Liver (tissue), 9 donors: ENCODE data around the gene CAMK1D. TPM values are rescaled to one million over a fixed set of nuclear protein-coding genes. Genes with fewer than 3 reads are reported as not detected.
A peak's percentile ranks its signal among the peaks of the same experiment; 100 is the strongest.

Experiments used
- DNase-seq: peaks from one replicate; pipeline ENCODE4 v3.0.0-alpha.2; 2017; ENCODE audit warnings: low spot score
- H3K27ac ChIP-seq, 2 donors: one replicate each; pipeline ENCODE4 v1.7.0; 2013; ENCODE audit warnings: inconsistent platforms in 2 of 2, low read length in 2 of 2, control low read depth in 1 of 2, low read depth in 1 of 2, mild to moderate bottlenecking in 1 of 2
- H3K27me3 ChIP-seq, 4 donors: one replicate each; pipeline versions ENCODE4 v1.6.1 to v1.7.0; 2013; ENCODE audit warnings: low read length in 3 of 4, inconsistent platforms in 1 of 4, mild to moderate bottlenecking in 1 of 4, moderate library complexity in 1 of 4; ENCODE audit not compliant: control insufficient read depth in 4 of 4, insufficient read depth in 4 of 4
- H3K36me3 ChIP-seq, 4 donors: one replicate each; pipeline versions ENCODE4 v1.6.1 to v1.7.0; 2013; ENCODE audit warnings: low read length in 3 of 4, mild to moderate bottlenecking in 3 of 4, low read depth in 1 of 4, moderate library complexity in 1 of 4; ENCODE audit not compliant: control insufficient read depth in 4 of 4, insufficient read depth in 3 of 4
- H3K4me1 ChIP-seq, 4 donors: one replicate each; pipeline versions ENCODE4 v1.6.1 to v1.7.0; 2013; ENCODE audit warnings: low read length in 3 of 4, mild to moderate bottlenecking in 3 of 4, moderate library complexity in 1 of 4; ENCODE audit not compliant: control insufficient read depth in 4 of 4, insufficient read depth in 4 of 4
- H3K4me3 ChIP-seq, 3 donors: one replicate each; pipeline versions ENCODE4 v1.6.1 to v1.7.0; 2013; ENCODE audit warnings: low read length in 3 of 3, control low read depth in 1 of 3, low read depth in 1 of 3, mild to moderate bottlenecking in 1 of 3
- H3K9ac ChIP-seq, 2 donors: one replicate each; pipeline ENCODE4 v1.7.0; 2013; ENCODE audit warnings: low read length in 2 of 2, mild to moderate bottlenecking in 2 of 2, moderate library complexity in 2 of 2, control low read depth in 1 of 2, low read depth in 1 of 2
- H3K9me3 ChIP-seq, 4 donors: one replicate each; pipeline versions ENCODE4 v1.6.1 to v1.7.0; 2013; ENCODE audit warnings: low read length in 3 of 4; ENCODE audit not compliant: control insufficient read depth in 4 of 4
- EGR1 ChIP-seq, 2 donors: IDR thresholded peaks; 2 replicates each; pipeline ENCODE4 v1.6.1; 2016 to 2018; ENCODE audit warnings: antibody characterized with exemption in 2 of 2, low read depth in 2 of 2
- FOXA2 ChIP-seq: IDR thresholded peaks from 2 replicates; pipeline ENCODE4 v1.6.1; 2016; ENCODE audit warnings: antibody characterized with exemption
- HNF4A ChIP-seq, 2 donors: conservative IDR thresholded peaks; 2 replicates each; pipeline ENCODE4 v1.6.1; 2016; ENCODE audit warnings: antibody characterized with exemption in 2 of 2, mild to moderate bottlenecking in 2 of 2
- HNF4G ChIP-seq: IDR thresholded peaks from 2 replicates; pipeline ENCODE4 v1.6.1; 2016; ENCODE audit warnings: antibody characterized with exemption
- JUND ChIP-seq, 2 donors: IDR thresholded peaks; 2 replicates each; pipeline ENCODE4 v1.6.1; 2016; ENCODE audit warnings: antibody characterized with exemption in 2 of 2
- RAD21 ChIP-seq, 2 donors: IDR thresholded peaks; 2 replicates each; pipeline ENCODE4 v1.6.1; 2016; ENCODE audit warnings: antibody characterized with exemption in 2 of 2, mild to moderate bottlenecking in 2 of 2
- RXRA ChIP-seq, 2 donors: IDR thresholded peaks; 2 replicates each; pipeline ENCODE4 v1.6.1; 2017 to 2018; ENCODE audit warnings: antibody characterized with exemption in 2 of 2, mild to moderate bottlenecking in 1 of 2
- SP1 ChIP-seq: IDR thresholded peaks from 2 replicates; pipeline ENCODE4 v1.6.1; 2018; ENCODE audit warnings: antibody characterized with exemption, mild to moderate bottlenecking
- TAF1 ChIP-seq: conservative IDR thresholded peaks from 2 replicates; pipeline ENCODE4 v1.6.1; 2016; ENCODE audit warnings: antibody characterized with exemption, mild to moderate bottlenecking
- YY1 ChIP-seq: IDR thresholded peaks from 2 replicates; pipeline ENCODE4 v1.6.1; 2016; ENCODE audit warnings: antibody characterized with exemption, mild to moderate bottlenecking
- WGBS: extraction: QIAGEN DNeasy Blood & Tissue Kit; methylation state at CpG from one replicate; pipeline ENCODE4 v1.1.7; 2013; 5-methylcytosine and 5-hydroxymethylcytosine counted together
- polyA plus RNA-seq, 2 donors: library from polyadenylated mRNA; stranded (reverse) in 1 of 2; unstranded in 1 of 2; fragments of 200-250 nt in 1 of 2; fragments of >200 nt in 1 of 2; fragmentation: Nextera tagmentation in 1 of 2; extraction: Ambion mirVana in 1 of 2; gene quantifications; one replicate each; pipeline versions ENCODE4 v1.2.1 to v1.2.3, GENCODE V29; 2013 to 2015
- total RNA-seq, 2 donors: library from RNA; depleted of rRNA; stranded (reverse); fragments of >200 nt; gene quantifications; one replicate each; pipeline ENCODE4 v1.2.3, GENCODE V29; 2014
- TF ChIP-seq, protein P1 (sequence below): fragments of 150-350 bp; IDR thresholded peaks from 2 replicates; pipeline ENCODE4 v1.5.1; 2017; ENCODE audit warnings: improper control_type of control experiment, low read depth, low read length; ENCODE audit not compliant: missing input control
- TF ChIP-seq, protein P2 (sequence below): IDR thresholded peaks from 2 replicates; pipeline ENCODE4 v1.6.1; 2016; ENCODE audit warnings: antibody characterized with exemption, mild to moderate bottlenecking
- TF ChIP-seq, protein P3 (sequence below): IDR thresholded peaks from 2 replicates; pipeline ENCODE4 v1.6.1; 2016; ENCODE audit warnings: antibody characterized with exemption
- donor health status: healthy.
- donor health status: healthy.
- donor health status: healthy.
- donor health status: healthy.
- donor health status: healthy.

Gene CAMK1D
- total and polyA plus RNA-seq, 4 donors: 2.7 to 10.1 (median 4.2) TPM

DNA sequence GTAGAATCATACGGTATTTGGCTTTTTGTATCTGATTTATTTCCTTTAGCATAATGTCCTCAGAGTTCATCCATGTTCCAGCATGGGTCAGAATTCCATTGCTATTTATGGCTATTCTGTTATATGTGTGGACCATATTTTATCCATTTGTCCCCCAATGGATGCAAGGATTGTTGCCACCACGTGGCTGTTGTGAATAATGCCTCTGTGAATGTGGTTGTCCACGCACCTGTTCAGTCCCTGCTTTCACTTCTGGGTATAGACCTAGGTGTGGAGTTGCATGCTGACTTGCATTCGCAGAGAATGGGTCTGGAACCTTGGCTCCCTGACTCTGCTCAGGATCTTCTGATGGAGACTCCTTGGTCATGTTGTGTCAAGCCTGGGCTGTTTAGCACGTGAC lies 199.9 kb downstream of the CAMK1D start (continued):
- TF ChIP-seq, protein P1, sequence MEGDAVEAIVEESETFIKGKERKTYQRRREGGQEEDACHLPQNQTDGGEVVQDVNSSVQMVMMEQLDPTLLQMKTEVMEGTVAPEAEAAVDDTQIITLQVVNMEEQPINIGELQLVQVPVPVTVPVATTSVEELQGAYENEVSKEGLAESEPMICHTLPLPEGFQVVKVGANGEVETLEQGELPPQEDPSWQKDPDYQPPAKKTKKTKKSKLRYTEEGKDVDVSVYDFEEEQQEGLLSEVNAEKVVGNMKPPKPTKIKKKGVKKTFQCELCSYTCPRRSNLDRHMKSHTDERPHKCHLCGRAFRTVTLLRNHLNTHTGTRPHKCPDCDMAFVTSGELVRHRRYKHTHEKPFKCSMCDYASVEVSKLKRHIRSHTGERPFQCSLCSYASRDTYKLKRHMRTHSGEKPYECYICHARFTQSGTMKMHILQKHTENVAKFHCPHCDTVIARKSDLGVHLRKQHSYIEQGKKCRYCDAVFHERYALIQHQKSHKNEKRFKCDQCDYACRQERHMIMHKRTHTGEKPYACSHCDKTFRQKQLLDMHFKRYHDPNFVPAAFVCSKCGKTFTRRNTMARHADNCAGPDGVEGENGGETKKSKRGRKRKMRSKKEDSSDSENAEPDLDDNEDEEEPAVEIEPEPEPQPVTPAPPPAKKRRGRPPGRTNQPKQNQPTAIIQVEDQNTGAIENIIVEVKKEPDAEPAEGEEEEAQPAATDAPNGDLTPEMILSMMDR: peak; percentile 36
- TF ChIP-seq EGR1 (IDR thresholded peaks at IDR 0.05; ENCODE audit: low read depth in 2 of 2) (no peak), YY1 (no peak), TAF1 (no peak), HNF4A (conservative IDR thresholded peaks at IDR 0.05) (no peak), RXRA (IDR thresholded peaks at IDR 0.05) (no peak), JUND (IDR thresholded peaks at IDR 0.05) (no peak), HNF4G (no peak)

DNA sequence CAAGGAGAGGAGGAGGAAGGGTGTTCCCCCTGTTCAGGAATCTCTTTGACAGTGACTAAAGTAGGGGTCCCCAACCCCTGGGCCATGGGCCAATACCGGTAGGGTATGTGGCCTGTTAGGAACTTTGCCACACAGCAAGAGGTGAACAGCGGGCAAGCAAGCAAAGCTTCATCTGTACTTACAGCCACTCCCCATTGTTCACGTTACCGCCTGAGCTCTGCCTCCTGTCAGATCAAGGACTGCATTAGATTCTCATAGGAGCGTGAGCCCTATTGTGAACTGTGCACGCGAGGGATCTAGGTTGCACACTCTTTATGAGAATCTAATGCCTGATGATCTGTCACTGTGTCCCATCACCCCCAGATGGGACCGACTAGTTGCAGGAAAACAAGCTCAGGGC lies 201.6 kb downstream of the CAMK1D start:
- Histone ChIP-seq H3K27ac (no peak overlapping the region), H3K4me3 (no peak overlapping the region), H3K9me3 (no peaks in the 10 kb centered on the region), H3K27me3 (no peaks in the 10 kb centered on the region), H3K9ac (no peak overlapping the region), H3K36me3 (peaks cover 0 to 7% (median 0%) of the 10 kb centered on the region in 4 donors), H3K4me1 (peaks cover 0 to 2% (median under 1%) of the 10 kb centered on the region in 4 donors)
- whole genome bisulfite sequencing: 98% methylated on average over 8 of the region's 8 CpGs
- TF ChIP-seq RAD21 (IDR thresholded peaks at IDR 0.05) (no peak), SP1 (no peak), FOXA2 (no peak)
- DNase-seq: no peak

DNA sequence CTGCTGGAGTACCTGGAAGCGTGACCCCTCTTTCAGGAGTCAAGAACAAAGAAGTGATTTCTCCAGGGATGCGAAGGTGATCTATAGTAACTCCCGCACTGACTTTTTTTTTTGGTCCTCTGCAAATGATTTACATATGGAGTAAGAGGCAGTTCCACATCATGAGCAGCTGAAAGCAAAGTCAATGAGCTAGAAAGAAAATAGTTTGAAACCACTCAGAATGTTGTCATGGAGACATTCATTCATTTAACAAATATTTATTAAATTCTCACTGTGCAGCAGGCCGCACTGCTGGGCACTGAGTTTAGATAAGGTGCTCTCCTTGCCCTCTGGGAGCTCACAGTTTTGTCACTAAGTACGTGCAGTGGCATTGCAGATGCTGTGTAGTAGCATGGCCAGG lies 206.7 kb downstream of the CAMK1D start:
- TF ChIP-seq SP1 (no peak), YY1 (no peak), HNF4G (no peak), TAF1 (no peak), FOXA2 (no peak), RAD21 (IDR thresholded peaks at IDR 0.05) (no peak), RXRA (IDR thresholded peaks at IDR 0.05) (no peak)
- TF ChIP-seq, protein P2, sequence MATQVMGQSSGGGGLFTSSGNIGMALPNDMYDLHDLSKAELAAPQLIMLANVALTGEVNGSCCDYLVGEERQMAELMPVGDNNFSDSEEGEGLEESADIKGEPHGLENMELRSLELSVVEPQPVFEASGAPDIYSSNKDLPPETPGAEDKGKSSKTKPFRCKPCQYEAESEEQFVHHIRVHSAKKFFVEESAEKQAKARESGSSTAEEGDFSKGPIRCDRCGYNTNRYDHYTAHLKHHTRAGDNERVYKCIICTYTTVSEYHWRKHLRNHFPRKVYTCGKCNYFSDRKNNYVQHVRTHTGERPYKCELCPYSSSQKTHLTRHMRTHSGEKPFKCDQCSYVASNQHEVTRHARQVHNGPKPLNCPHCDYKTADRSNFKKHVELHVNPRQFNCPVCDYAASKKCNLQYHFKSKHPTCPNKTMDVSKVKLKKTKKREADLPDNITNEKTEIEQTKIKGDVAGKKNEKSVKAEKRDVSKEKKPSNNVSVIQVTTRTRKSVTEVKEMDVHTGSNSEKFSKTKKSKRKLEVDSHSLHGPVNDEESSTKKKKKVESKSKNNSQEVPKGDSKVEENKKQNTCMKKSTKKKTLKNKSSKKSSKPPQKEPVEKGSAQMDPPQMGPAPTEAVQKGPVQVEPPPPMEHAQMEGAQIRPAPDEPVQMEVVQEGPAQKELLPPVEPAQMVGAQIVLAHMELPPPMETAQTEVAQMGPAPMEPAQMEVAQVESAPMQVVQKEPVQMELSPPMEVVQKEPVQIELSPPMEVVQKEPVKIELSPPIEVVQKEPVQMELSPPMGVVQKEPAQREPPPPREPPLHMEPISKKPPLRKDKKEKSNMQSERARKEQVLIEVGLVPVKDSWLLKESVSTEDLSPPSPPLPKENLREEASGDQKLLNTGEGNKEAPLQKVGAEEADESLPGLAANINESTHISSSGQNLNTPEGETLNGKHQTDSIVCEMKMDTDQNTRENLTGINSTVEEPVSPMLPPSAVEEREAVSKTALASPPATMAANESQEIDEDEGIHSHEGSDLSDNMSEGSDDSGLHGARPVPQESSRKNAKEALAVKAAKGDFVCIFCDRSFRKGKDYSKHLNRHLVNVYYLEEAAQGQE: no peak
- TF ChIP-seq, protein P3, sequence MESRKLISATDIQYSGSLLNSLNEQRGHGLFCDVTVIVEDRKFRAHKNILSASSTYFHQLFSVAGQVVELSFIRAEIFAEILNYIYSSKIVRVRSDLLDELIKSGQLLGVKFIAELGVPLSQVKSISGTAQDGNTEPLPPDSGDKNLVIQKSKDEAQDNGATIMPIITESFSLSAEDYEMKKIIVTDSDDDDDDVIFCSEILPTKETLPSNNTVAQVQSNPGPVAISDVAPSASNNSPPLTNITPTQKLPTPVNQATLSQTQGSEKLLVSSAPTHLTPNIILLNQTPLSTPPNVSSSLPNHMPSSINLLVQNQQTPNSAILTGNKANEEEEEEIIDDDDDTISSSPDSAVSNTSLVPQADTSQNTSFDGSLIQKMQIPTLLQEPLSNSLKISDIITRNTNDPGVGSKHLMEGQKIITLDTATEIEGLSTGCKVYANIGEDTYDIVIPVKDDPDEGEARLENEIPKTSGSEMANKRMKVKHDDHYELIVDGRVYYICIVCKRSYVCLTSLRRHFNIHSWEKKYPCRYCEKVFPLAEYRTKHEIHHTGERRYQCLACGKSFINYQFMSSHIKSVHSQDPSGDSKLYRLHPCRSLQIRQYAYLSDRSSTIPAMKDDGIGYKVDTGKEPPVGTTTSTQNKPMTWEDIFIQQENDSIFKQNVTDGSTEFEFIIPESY: no peak
- H3K27me3 ChIP-seq: no peaks in the 10 kb centered on the region
- no peaks in the 10 kb centered on the region for H3K9me3 ChIP-seq
- H3K4me1 ChIP-seq: no peaks in the 10 kb centered on the region
- H3K4me3 ChIP-seq: no peak overlapping the region
- DNase-seq: no peak
- H3K9ac ChIP-seq: no peak overlapping the region
- WGBS: 87% methylated on average over 5 of the region's 5 CpGs
- H3K27ac ChIP-seq: no peak overlapping the region
- peaks cover 0 to 7% (median 0%) of the 10 kb centered on the region in 4 donors for H3K36me3 ChIP-seq
